Transverse colon (tissue), 4 donors: Measurements from ENCODE around the gene ZBTB45. TPM values are rescaled to one million over a fixed set of nuclear protein-coding genes. Genes with fewer than 3 reads are reported as not detected.

Experiments used
- DNase-seq: peaks from one replicate; pipeline ENCODE4 v3.0.0-alpha.2; 2019
- H3K27ac ChIP-seq, 4 donors: fragments of 200-600 bp; sonication (generic); 2 replicates each; pipeline ENCODE4 v1.5.1; 2016 to 2018; ENCODE audit warnings: inconsistent platforms in 4 of 4
- H3K27me3 ChIP-seq: fragments of 200-600 bp; sonication (generic); 2 replicates; pipeline ENCODE4 v1.5.1; 2017; ENCODE audit warnings: inconsistent platforms
- H3K36me3 ChIP-seq, 4 donors: fragments of 200-600 bp; sonication (generic); 2 replicates each; pipeline ENCODE4 v1.5.1; 2017 to 2019; ENCODE audit warnings: inconsistent platforms in 4 of 4
- H3K4me1 ChIP-seq, 4 donors: fragments of 200-600 bp; sonication (generic); 2 replicates each; pipeline ENCODE4 v1.5.1; 2017 to 2020; ENCODE audit warnings: inconsistent platforms in 4 of 4
- H3K4me3 ChIP-seq, 4 donors: fragments of 200-600 bp; sonication (generic); 1 replicate in 1 of 4; 2 replicates in 3 of 4; pipeline versions ENCODE4 v1.5.1 to v1.6.1; 2017 to 2019; ENCODE audit warnings: inconsistent platforms in 4 of 4
- H3K9me3 ChIP-seq, 2 donors: fragments of 200-600 bp; sonication (generic); 2 replicates each; pipeline ENCODE4 v1.5.1; 2017 to 2019; ENCODE audit warnings: inconsistent platforms in 2 of 2
- CTCF ChIP-seq, 5 experiments: fragments of 200-600 bp in 3 of 5; fragments of 450-650 bp in 2 of 5; sonication (generic) in 3 of 5; IDR thresholded peaks; 1 replicate in 2 of 5; 2 replicates in 3 of 5; pipeline ENCODE4 v1.5.1; 2016 to 2017; ENCODE audit warnings: antibody characterized with exemption in 5 of 5, inconsistent platforms in 3 of 5, mild to moderate bottlenecking in 2 of 5, moderate library complexity in 1 of 5
- EP300 ChIP-seq: sonication (generic); formaldehyde crosslinking; IDR thresholded peaks from one replicate; pipeline ENCODE4 v1.6.1; 2017; ENCODE audit warnings: antibody characterized with exemption, low read depth
- POLR2A ChIP-seq: fragments of 450-650 bp; IDR thresholded peaks from one replicate; pipeline ENCODE4 v1.6.1; 2016; ENCODE audit warnings: antibody characterized with exemption, mild to moderate bottlenecking, moderate library complexity
- POLR2AphosphoS5 ChIP-seq, 3 donors: sonication (generic); formaldehyde crosslinking; IDR thresholded peaks; one replicate each; pipeline ENCODE4 v1.6.1; 2016; ENCODE audit warnings: antibody characterized with exemption in 3 of 3
- WGBS, 2 donors: methylation state at CpG; one replicate each; pipeline ENCODE4 v1.1.5; 2018; ENCODE audit warnings: low coverage in 1 of 2; 5-methylcytosine and 5-hydroxymethylcytosine counted together
- in situ Hi-C, 4 donors: fragments of 200-750 bp; cut with MboI; loops; one replicate each; pipeline versions ENCODE4 v1.15.0 to v1.15.1; 2017; ENCODE audit warnings: low sequenced_read_pairs in 3 of 4, low pct_ligation_motif_present in 1 of 4, low pct_unique_long_range_greater_than_20kb in 1 of 4
- intact Hi-C: fragments of 100-400 bp; cut with DNase I; formaldehyde crosslinking; loops from one replicate; pipeline ENCODE4 v1.15.1; 2023; ENCODE audit warnings: low total_unique reads
- total RNA-seq, 4 donors: library from RNA; depleted of rRNA; stranded (reverse); fragments of >200 nt; gene quantifications; one replicate each; pipeline ENCODE4 v1.1.0, GENCODE V29; 2016

Gene ZBTB45
- total RNA-seq, 4 donors from 2014 or later: 12.8 to 24.7 (median 18.1) TPM

GRCh38 chr19:58518256-58519086 lies 1.1 kb downstream of the ZBTB45 start:
- H3K27me3 ChIP-seq: no peaks in the 10 kb centered on the region
- H3K9me3 ChIP-seq: no peaks in the 10 kb centered on the region
- intact Hi-C loops: no loop called here
- H3K27ac ChIP-seq: peak overlapping the region; percentile 92 to 99 (median 96)
- H3K4me3 ChIP-seq: peak overlapping the region; percentile 63 to 79 (median 72)
- DNase-seq: peak; percentile 44
- TF ChIP-seq POLR2AphosphoS5 (IDR thresholded peaks at IDR 0.05) (no peak), POLR2A (no peak), CTCF (IDR thresholded peaks at IDR 0.05) (peak; percentile 16 to 62 (median 48)), EP300 (no peak)
- H3K4me1 ChIP-seq: peaks cover 30 to 38% (median 34%) of the 10 kb centered on the region in 4 donors
- in situ Hi-C loops: no loop called here
- WGBS, 2 donors: 0 to 5% methylated on average over 9 to 22 of the region's 22 CpGs
- H3K36me3 ChIP-seq: peaks cover 0 to 6% (median 0%) of the 10 kb centered on the region in 4 donors

GRCh38 chr19:58516964-58517833 lies 2.4 kb downstream of the ZBTB45 start:
- Histone ChIP-seq H3K36me3 (peaks cover 0 to 6% (median 0%) of the 10 kb centered on the region in 4 donors), H3K4me1 (peaks cover 30 to 43% (median 40%) of the 10 kb centered on the region in 4 donors), H3K9me3 (no peaks in the 10 kb centered on the region), H3K4me3 (no peak overlapping the region), H3K27ac (peak overlapping the region in 1 of 4 donors; percentile 99), H3K27me3 (no peaks in the 10 kb centered on the region)
- TF ChIP-seq EP300 (no peak), POLR2AphosphoS5 (IDR thresholded peaks at IDR 0.05) (no peak)
- 94% methylated on average over 65 of the region's 65 CpGs; no CpG with 5 or more reads in 1 of the 2 donors for WGBS, 2 donors
- in situ Hi-C loops (no loop called here), intact Hi-C loops (no loop called here)
- DNase-seq: no peak

GRCh38 chr19:58516246-58516836 lies 3.3 kb downstream of the ZBTB45 start:
- Histone ChIP-seq H3K4me3 (no peak overlapping the region), H3K9me3 (no peaks in the 10 kb centered on the region), H3K27me3 (no peaks in the 10 kb centered on the region), H3K4me1 (peaks cover 30 to 50% (median 43%) of the 10 kb centered on the region in 4 donors), H3K36me3 (peaks cover 0 to 6% (median 0%) of the 10 kb centered on the region in 4 donors), H3K27ac (no peak overlapping the region)
- DNase-seq: no peak
- TF ChIP-seq CTCF (IDR thresholded peaks at IDR 0.05) (no peak), POLR2AphosphoS5 (IDR thresholded peaks at IDR 0.05) (no peak), POLR2A (no peak), EP300 (no peak)
- in situ Hi-C loops: no loop called here
- intact Hi-C loops: no loop called here
- WGBS, 2 donors: 88% methylated on average over 25 of the region's 25 CpGs; no CpG with 5 or more reads in 1 of the 2 donors

GRCh38 chr19:58515259-58515658 lies 4.4 kb downstream of the ZBTB45 start:
- Histone ChIP-seq H3K27me3 (no peaks in the 10 kb centered on the region), H3K4me1 (peaks cover 26 to 45% (median 38%) of the 10 kb centered on the region in 4 donors), H3K9me3 (no peaks in the 10 kb centered on the region), H3K4me3 (no peak overlapping the region), H3K36me3 (peaks cover 0 to 6% (median 0%) of the 10 kb centered on the region in 4 donors), H3K27ac (no peak overlapping the region)
- TF ChIP-seq EP300 (no peak), CTCF (IDR thresholded peaks at IDR 0.05) (no peak), POLR2AphosphoS5 (IDR thresholded peaks at IDR 0.05) (no peak), POLR2A (no peak)
- intact Hi-C loops: no loop called here
- no peak for DNase-seq
- in situ Hi-C loops: no loop called here
- 95 to 100% methylated on average over 2 of the region's 2 CpGs for WGBS, 2 donors
